Tibial artery (tissue), 4 donors: ENCODE measurements around the gene FKBP8.
A peak's percentile ranks its signal among the peaks of the same experiment; 100 is the strongest.
"Not testable (repeated sequence)": the region's sequence is repeated elsewhere in the genome, so short reads cannot be mapped to it uniquely, and the experiment has no call there.

Source experiments
- DNase-seq, 2 donors: peaks; one replicate each; pipeline ENCODE4 v3.0.0-alpha.2; 2019
- H3K27ac ChIP-seq, 2 donors: fragments of 200-600 bp; sonication (generic) in 1 of 2; 1 replicate in 1 of 2; 2 replicates in 1 of 2; pipeline ENCODE4 v1.5.1; 2018 to 2019; ENCODE audit warnings: mild to moderate bottlenecking in 1 of 2
- H3K27me3 ChIP-seq, 2 donors: fragments of 200-600 bp; sonication (generic) in 1 of 2; one replicate each; pipeline versions ENCODE4 v1.5.1 to v1.6.0; 2016 to 2019
- H3K36me3 ChIP-seq, 3 donors: fragments of 200-600 bp; sonication (generic) in 2 of 3; one replicate each; pipeline ENCODE4 v1.5.1; 2016 to 2019; ENCODE audit warnings: mild to moderate bottlenecking in 2 of 3
- H3K4me1 ChIP-seq, 4 donors: fragments of 200-600 bp; sonication (generic) in 2 of 4; 1 replicate in 3 of 4; 2 replicates in 1 of 4; pipeline ENCODE4 v1.5.1; 2016 to 2019
- H3K4me3 ChIP-seq, 2 donors: fragments of 200-600 bp; sonication (generic) in 1 of 2; 1 replicate in 1 of 2; 2 replicates in 1 of 2; pipeline ENCODE4 v1.5.1; 2018 to 2019; ENCODE audit warnings: mild to moderate bottlenecking in 2 of 2
- H3K9me3 ChIP-seq, 3 donors: fragments of 200-600 bp; sonication (generic) in 1 of 3; one replicate each; pipeline ENCODE4 v1.5.1; 2016 to 2019
- CTCF ChIP-seq, 2 experiments: fragments of 200-600 bp in 1 of 2; fragments of 450-650 bp in 1 of 2; IDR thresholded peaks; one replicate each; pipeline ENCODE4 v1.5.1; 2017 to 2019; ENCODE audit warnings: antibody characterized with exemption in 2 of 2, mild to moderate bottlenecking in 1 of 2, moderate library complexity in 1 of 2
- intact Hi-C: fragments of 100-400 bp; cut with DNase I; formaldehyde crosslinking; loops from one replicate; pipeline ENCODE4 v1.15.0; 2023; ENCODE audit warnings: low total_unique reads

Gene FKBP8

DNA sequence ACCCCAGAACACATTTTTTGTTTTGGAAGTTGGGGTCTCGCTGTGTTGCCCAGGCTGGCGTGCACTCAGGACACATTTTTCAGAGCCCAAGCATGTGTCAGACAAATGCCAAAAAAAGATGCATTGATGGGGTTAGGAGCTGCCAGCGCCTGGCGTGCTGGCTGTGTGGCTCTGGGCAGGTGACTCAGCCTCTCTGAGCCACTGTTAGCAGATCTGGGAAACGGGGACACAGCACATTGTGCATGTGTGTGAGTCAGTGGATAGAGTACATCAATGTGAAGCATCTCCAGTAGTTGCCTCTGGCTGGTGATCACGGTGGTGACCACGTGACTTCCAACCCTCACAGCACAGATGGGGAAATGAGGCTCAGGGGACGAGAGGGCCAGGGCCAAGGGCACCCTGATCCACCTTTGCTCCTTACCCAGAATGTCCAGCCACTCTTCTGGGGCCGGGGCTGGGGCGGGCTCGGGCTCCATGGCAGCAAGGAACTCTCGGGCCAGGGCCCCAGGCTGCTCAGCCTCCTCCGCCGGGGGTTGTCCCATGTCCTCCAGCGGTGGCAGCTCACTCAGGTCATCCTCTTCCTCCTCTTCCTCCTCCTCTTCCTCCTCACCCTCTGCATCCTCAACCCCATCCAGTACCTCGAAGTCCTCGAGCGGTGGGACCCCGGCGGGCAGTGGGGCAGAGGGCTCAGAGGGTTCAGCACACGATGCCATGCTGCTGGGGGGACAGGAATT, 1.9 kb downstream of the FKBP8 start:
- no peak for TF ChIP-seq CTCF (IDR thresholded peaks at IDR 0.05)
- no peak overlapping the region for H3K4me3 ChIP-seq
- intact Hi-C loops: no loop called here
- peak overlapping the region; percentile 92 to 96 for H3K27ac ChIP-seq
- H3K27me3 ChIP-seq: no peaks in the 10 kb centered on the region
- H3K4me1 ChIP-seq: peaks cover 0 to 27% (median 18%) of the 10 kb centered on the region in 4 donors
- H3K36me3 ChIP-seq: peaks cover 36 to 54% (median 52%) of the 10 kb centered on the region in 3 donors
- no peaks in the 10 kb centered on the region for H3K9me3 ChIP-seq
- no peak for DNase-seq

GRCh38 chr19:18540200-18540599, 3.2 kb downstream of the FKBP8 start:
- peaks cover 45 to 66% (median 62%) of the 10 kb centered on the region in 3 donors for H3K36me3 ChIP-seq
- H3K27ac ChIP-seq, H3K9me3 ChIP-seq, H3K27me3 ChIP-seq, intact Hi-C loops, H3K4me3 ChIP-seq, DNase-seq: not testable (repeated sequence)
- H3K4me1 ChIP-seq: peaks cover 0 to 27% (median 18%) of the 10 kb centered on the region in 4 donors

GRCh38 chr19:18539372-18539771, 4.0 kb downstream of the FKBP8 start:
- peaks cover 0 to 25% (median 18%) of the 10 kb centered on the region in 4 donors for H3K4me1 ChIP-seq
- H3K27me3 ChIP-seq: no peaks in the 10 kb centered on the region
- no peak overlapping the region for H3K27ac ChIP-seq
- peaks cover 45 to 73% (median 62%) of the 10 kb centered on the region in 3 donors for H3K36me3 ChIP-seq
- no peaks in the 10 kb centered on the region for H3K9me3 ChIP-seq
- intact Hi-C loops: no loop called here
- TF ChIP-seq CTCF (IDR thresholded peaks at IDR 0.05): no peak
- H3K4me3 ChIP-seq: no peak overlapping the region
- no peak for DNase-seq

GRCh38 chr19:18538115-18538514, 5.3 kb downstream of the FKBP8 start:
- H3K4me3 ChIP-seq: no peak overlapping the region
- H3K4me1 ChIP-seq: peaks cover 0 to 16% (median 12%) of the 10 kb centered on the region in 4 donors
- intact Hi-C loops: no loop called here
- H3K36me3 ChIP-seq: peaks cover 49 to 84% (median 70%) of the 10 kb centered on the region in 3 donors
- H3K27me3 ChIP-seq: no peaks in the 10 kb centered on the region
- no peak for DNase-seq
- no peaks in the 10 kb centered on the region for H3K9me3 ChIP-seq
- H3K27ac ChIP-seq: no peak overlapping the region
- TF ChIP-seq CTCF (IDR thresholded peaks at IDR 0.05): no peak

DNA sequence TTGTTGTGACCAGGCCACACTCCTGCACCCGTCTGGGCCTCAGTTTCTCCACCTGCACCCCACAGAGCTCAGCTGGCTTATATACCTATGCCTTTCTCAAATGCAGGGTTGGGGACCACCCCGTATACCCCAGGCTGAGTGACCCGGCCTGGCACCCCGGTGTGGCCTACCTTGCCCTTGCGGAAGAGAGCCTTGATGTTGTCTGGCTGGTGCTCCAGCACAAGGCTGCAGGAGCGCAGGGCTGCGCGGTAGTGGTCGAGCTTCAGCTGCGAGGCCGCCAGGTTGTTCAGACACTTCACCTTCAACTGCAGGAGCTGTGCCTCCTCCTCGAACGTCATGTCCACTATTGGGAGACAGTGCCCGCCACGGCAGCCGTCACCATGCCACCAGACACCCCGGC, 5.9 kb downstream of the FKBP8 start:
- intact Hi-C loops: no loop called here
- peaks cover 0 to 14% (median 11%) of the 10 kb centered on the region in 4 donors for H3K4me1 ChIP-seq
- H3K36me3 ChIP-seq: peaks cover 56 to 91% (median 77%) of the 10 kb centered on the region in 3 donors
- TF ChIP-seq CTCF (IDR thresholded peaks at IDR 0.05): no peak
- H3K9me3 ChIP-seq: no peaks in the 10 kb centered on the region
- no peak overlapping the region for H3K4me3 ChIP-seq
- no peak for DNase-seq
- no peaks in the 10 kb centered on the region for H3K27me3 ChIP-seq
- H3K27ac ChIP-seq: no peak overlapping the region

DNA sequence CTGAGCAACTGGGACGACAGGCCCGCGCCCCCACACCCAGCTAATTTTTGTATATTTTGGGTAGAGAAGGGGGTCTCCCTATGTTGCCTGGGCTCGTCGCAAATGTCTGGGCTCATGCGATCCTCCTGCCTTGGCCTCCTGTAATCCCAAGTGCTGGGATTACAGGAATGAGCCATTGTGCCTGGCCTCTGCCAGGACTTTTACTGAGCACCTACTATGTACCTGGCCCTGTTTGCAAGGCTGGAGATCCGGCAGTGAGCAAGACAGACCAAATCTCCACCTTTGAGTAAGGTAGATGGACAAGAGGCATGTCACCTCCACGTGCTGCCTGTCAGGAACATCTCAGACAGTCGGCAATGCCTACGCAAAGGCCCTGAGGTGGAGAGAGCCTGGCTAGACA, 6.9 kb downstream of the FKBP8 start:
- Histone ChIP-seq H3K27me3 (no peaks in the 10 kb centered on the region), H3K4me1 (peaks cover 0 to 5% (median 1%) of the 10 kb centered on the region in 4 donors), H3K9me3 (no peaks in the 10 kb centered on the region), H3K27ac (no peak overlapping the region), H3K4me3 (no peak overlapping the region), H3K36me3 (peaks cover 64 to 96% (median 83%) of the 10 kb centered on the region in 3 donors)
- no peak for TF ChIP-seq CTCF (IDR thresholded peaks at IDR 0.05)
- intact Hi-C loops: no loop called here
- no peak for DNase-seq
